ENCODE results near the gene SHROOM3. TPM values are rescaled to one million over a fixed set of nuclear protein-coding genes. Genes with fewer than 3 reads are reported as not detected.

Gene SHROOM3
- total and polyA plus RNA-seq, 2 of the 13 experiments (the other 11 are each of a cell fraction or from before 2014, with no cell fraction given) = 0.01 TPM; not detected in 1

DNA sequence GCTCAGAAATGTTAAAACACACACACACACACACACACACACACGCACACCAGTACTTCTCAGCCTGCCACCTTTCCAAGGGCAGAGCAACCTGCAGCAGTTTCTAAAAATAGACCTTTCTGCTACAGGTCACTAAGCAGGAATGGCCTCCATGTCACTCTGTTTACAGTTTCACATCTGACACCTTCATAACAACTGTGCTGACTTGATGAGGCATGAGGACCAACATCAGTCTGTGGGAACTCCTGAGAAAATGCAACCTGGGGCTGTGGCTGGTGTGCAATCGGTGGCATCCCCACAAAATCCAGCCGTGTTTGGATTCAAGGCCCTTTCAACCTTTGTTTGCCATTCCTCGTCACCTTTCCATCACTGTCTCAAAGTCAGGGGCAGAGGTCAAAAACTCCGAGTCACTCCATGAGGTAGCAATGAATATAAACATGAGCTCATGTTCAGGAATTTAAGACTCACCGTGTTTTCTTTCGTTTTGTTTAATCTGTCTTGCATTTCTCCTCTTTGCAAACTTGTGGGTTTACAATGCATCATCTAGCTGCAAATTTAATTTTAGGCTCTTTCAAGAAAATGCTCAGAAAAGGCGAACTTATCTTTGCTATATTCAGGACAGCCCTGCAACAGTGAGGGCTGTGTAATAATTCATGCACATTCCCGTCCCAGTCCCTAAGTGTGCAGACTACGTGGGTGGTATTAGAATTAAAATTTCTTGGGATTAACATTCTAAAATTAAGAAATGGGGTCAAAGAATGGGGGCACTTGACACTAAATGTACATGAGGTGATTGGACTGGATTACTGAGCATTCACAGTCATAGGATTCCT lies 135.3 kb downstream of the SHROOM3 start (continued):
- TF ChIP-seq MYC (CRISPR knock-in tag; IDR thresholded peaks at IDR 0.05; ENCODE audit: borderline replicate concordance) (no peak), JUN (CRISPR knock-in tag; IDR thresholded peaks at IDR 0.05) (peak; percentile 73; the same call in 1 of the 2 replicates), MEF2D (CRISPR knock-in tag; IDR thresholded peaks at IDR 0.05) (peak; percentile 88), RARG (CRISPR knock-in tag; IDR thresholded peaks at IDR 0.05; ENCODE audit: low read depth) (no peak), ZNF562 (CRISPR knock-in tag; IDR thresholded peaks at IDR 0.05; ENCODE audit: borderline replicate concordance) (no peak), RXRB (CRISPR knock-in tag; IDR thresholded peaks at IDR 0.05; ENCODE audit: borderline replicate concordance) (peak; percentile 67; the same call in 1 of the 2 replicates), POLR2AphosphoS5 (IDR thresholded peaks at IDR 0.05; ENCODE audit: low read depth, low read length) (no peak), MED8 (CRISPR knock-in tag; IDR thresholded peaks at IDR 0.05; ENCODE audit: insufficient replicate concordance) (no peak), ARNT2 (CRISPR knock-in tag; IDR thresholded peaks at IDR 0.05; ENCODE audit: low read depth) (peak; percentile 34; the same call in 1 of the 2 replicates), GATAD2A (CRISPR knock-in tag; IDR thresholded peaks at IDR 0.05) (peak; percentile 36; the same call in 1 of the 2 replicates), ZNF224 (CRISPR knock-in tag; IDR thresholded peaks at IDR 0.05) (0 out of 2 replicates have a peak, but pooled peaks have one; percentile 46), SOX6 (IDR thresholded peaks at IDR 0.05) (no peak), SOX6 (CRISPR knock-in tag; IDR thresholded peaks at IDR 0.05) (peak; percentile 78)
- TF ChIP-seq, protein P1, sequence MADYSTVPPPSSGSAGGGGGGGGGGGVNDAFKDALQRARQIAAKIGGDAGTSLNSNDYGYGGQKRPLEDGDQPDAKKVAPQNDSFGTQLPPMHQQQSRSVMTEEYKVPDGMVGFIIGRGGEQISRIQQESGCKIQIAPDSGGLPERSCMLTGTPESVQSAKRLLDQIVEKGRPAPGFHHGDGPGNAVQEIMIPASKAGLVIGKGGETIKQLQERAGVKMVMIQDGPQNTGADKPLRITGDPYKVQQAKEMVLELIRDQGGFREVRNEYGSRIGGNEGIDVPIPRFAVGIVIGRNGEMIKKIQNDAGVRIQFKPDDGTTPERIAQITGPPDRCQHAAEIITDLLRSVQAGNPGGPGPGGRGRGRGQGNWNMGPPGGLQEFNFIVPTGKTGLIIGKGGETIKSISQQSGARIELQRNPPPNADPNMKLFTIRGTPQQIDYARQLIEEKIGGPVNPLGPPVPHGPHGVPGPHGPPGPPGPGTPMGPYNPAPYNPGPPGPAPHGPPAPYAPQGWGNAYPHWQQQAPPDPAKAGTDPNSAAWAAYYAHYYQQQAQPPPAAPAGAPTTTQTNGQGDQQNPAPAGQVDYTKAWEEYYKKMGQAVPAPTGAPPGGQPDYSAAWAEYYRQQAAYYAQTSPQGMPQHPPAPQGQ (CRISPR knock-in tag; IDR thresholded peaks at IDR 0.05; ENCODE audit: borderline replicate concordance) = no peak
- TF ChIP-seq, protein P2, sequence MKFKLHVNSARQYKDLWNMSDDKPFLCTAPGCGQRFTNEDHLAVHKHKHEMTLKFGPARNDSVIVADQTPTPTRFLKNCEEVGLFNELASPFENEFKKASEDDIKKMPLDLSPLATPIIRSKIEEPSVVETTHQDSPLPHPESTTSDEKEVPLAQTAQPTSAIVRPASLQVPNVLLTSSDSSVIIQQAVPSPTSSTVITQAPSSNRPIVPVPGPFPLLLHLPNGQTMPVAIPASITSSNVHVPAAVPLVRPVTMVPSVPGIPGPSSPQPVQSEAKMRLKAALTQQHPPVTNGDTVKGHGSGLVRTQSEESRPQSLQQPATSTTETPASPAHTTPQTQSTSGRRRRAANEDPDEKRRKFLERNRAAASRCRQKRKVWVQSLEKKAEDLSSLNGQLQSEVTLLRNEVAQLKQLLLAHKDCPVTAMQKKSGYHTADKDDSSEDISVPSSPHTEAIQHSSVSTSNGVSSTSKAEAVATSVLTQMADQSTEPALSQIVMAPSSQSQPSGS (CRISPR knock-in tag; IDR thresholded peaks at IDR 0.05) = peak; percentile 53; the same call in 1 of the 2 replicates
- TF ChIP-seq, protein P3, sequence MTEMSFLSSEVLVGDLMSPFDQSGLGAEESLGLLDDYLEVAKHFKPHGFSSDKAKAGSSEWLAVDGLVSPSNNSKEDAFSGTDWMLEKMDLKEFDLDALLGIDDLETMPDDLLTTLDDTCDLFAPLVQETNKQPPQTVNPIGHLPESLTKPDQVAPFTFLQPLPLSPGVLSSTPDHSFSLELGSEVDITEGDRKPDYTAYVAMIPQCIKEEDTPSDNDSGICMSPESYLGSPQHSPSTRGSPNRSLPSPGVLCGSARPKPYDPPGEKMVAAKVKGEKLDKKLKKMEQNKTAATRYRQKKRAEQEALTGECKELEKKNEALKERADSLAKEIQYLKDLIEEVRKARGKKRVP (CRISPR knock-in tag; IDR thresholded peaks at IDR 0.05) = peak in 1 of 2 experiments; percentile 58; a peak in 2 of 4 replicates
- TF ChIP-seq, protein P4, sequence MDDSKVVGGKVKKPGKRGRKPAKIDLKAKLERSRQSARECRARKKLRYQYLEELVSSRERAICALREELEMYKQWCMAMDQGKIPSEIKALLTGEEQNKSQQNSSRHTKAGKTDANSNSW (CRISPR knock-in tag; IDR thresholded peaks at IDR 0.05; ENCODE audit: borderline replicate concordance) = no peak
- TF ChIP-seq, protein P5, sequence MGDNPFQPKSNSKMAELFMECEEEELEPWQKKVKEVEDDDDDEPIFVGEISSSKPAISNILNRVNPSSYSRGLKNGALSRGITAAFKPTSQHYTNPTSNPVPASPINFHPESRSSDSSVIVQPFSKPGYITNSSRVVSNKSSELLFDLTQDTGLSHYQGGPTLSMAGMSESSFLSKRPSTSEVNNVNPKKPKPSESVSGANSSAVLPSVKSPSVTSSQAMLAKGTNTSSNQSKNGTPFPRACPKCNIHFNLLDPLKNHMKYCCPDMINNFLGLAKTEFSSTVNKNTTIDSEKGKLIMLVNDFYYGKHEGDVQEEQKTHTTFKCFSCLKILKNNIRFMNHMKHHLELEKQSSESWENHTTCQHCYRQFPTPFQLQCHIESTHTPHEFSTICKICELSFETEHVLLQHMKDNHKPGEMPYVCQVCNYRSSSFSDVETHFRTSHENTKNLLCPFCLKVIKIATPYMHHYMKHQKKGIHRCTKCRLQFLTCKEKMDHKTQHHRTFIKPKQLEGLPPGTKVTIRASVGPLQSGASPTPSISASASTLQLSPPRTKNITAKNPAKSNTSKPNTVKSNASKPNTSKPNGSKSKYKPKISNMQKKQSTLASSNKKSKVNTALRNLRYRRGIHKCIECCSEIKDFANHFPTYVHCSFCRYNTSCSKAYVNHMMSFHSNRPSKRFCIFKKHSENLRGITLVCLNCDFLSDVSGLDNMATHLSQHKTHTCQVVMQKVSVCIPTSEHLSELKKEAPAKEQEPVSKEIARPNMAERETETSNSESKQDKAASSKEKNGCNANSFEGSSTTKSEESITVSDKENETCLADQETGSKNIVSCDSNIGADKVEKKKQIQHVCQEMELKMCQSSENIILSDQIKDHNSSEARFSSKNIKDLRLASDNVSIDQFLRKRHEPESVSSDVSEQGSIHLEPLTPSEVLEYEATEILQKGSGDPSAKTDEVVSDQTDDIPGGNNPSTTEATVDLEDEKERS (CRISPR knock-in tag; IDR thresholded peaks at IDR 0.05) = no peak
- TF ChIP-seq, protein P6, sequence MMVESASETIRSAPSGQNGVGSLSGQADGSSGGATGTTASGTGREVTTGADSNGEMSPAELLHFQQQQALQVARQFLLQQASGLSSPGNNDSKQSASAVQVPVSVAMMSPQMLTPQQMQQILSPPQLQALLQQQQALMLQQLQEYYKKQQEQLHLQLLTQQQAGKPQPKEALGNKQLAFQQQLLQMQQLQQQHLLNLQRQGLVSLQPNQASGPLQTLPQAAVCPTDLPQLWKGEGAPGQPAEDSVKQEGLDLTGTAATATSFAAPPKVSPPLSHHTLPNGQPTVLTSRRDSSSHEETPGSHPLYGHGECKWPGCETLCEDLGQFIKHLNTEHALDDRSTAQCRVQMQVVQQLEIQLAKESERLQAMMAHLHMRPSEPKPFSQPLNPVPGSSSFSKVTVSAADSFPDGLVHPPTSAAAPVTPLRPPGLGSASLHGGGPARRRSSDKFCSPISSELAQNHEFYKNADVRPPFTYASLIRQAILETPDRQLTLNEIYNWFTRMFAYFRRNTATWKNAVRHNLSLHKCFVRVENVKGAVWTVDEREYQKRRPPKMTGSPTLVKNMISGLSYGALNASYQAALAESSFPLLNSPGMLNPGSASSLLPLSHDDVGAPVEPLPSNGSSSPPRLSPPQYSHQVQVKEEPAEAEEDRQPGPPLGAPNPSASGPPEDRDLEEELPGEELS (CRISPR knock-in tag; IDR thresholded peaks at IDR 0.05) = peak; percentile 82

All from HepG2 (cell line).